ENCODE results near the gene MRTFA.

- TF ChIP-seq CTCF (IDR thresholded peaks at IDR 0.05) (no peak), POLR2A (IDR thresholded peaks at IDR 0.05) (no peak)
Measured at GRCh38 chr22:40450616-40451015, 185.9 kb downstream of the MRTFA start.

Data from lower leg skin (tissue), 3 donors.